ENCODE data around the gene UCK2. TPM values are rescaled to one million over a fixed set of nuclear protein-coding genes. Genes with fewer than 3 reads are reported as not detected.

The UCK2 gene
- total RNA-seq, 1 experiment from 2014 or later, result 77.9 TPM

DNA sequence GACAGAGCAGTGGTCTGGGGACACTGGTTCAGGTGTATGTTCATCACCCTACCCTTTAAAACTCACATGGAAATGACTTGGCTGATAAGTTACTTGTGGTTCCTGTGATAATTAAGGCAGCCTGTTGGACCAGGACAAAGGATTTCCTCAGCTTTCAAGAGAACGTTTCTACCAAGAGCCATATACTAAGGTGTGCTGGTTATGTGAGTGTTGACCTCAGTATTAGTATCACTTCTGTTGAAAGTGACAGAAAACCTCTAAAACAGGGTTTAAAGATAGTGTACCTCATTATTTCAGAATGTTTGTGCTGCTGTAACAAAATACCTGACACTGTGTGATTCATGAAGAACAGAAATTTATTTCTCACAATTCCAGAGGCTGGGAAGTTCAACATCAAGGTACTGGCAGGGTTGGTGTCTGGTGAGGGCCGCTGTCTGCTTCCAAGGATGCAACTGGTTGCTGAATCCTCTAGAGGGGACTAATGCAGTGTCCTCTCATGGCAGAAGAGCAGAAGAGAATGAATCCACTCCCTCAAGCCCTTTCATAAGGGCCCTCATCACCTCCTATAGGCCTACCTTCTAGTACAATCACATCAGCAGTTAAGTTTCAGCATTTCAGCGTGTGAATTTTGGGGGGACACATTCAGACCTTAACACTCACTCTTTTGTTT, 54.9 kb downstream of the UCK2 start:
- Histone ChIP-seq H2BK5ac (ENCODE audit: insufficient read length, low read length) (no peak overlapping the region), H2AFZ (ENCODE audit: low read length) (no peak overlapping the region), H2BK12ac (ENCODE audit: insufficient read length, low read depth, low read length) (no peak overlapping the region), H3K27me3 (ENCODE audit: insufficient read depth, low read length) (no peaks in the 10 kb centered on the region), H2BK15ac (ENCODE audit: low read depth, low read length) (no peak overlapping the region), H3K9ac (ENCODE audit: extremely low read depth, insufficient read length, low read length) (no peak overlapping the region), H3K56ac (ENCODE audit: insufficient read length, low read depth, low read length) (no peak overlapping the region), H4K91ac (ENCODE audit: insufficient read length, low read depth, low read length) (no peak overlapping the region), H3K79me2 (ENCODE audit: insufficient read depth, low read length) (peaks cover 58% of the 10 kb centered on the region; the same call in 1 of the 2 replicates), H3K23me2 (ENCODE audit: insufficient read length, low read depth, low read length, poor library complexity, severe bottlenecking) (no peaks in the 10 kb centered on the region), H2BK20ac (ENCODE audit: low read depth, low read length, poor library complexity, severe bottlenecking) (no peak overlapping the region), H3K4ac (ENCODE audit: low read depth, low read length) (no peak overlapping the region), H3K23ac (ENCODE audit: insufficient read length, low read depth, low read length) (no peak overlapping the region), H2AK5ac (ENCODE audit: insufficient read length, low read length) (no peak overlapping the region), H3K14ac (ENCODE audit: insufficient read depth, low read length) (no peak overlapping the region), H3K9me3 (ENCODE audit: control insufficient read depth, low read depth, low read length) (no peaks in the 10 kb centered on the region), H4K5ac (ENCODE audit: insufficient read length, low read depth, low read length) (no peak overlapping the region), H3K18ac (ENCODE audit: insufficient read length, low read depth, low read length) (no peak overlapping the region), H3T11ph (ENCODE audit: low read length) (no peak overlapping the region), H3K79me1 (ENCODE audit: insufficient read depth, low read depth, low read length, poor library complexity, severe bottlenecking) (peaks cover 5% of the 10 kb centered on the region), H4K8ac (replicated peaks; ENCODE audit: insufficient read length, low read depth, low read length) (no peak overlapping the region), H3K4me2 (ENCODE audit: insufficient read depth, insufficient read length, low read length) (no peak overlapping the region), H2BK120ac (ENCODE audit: low read depth, low read length, poor library complexity, severe bottlenecking) (no peak overlapping the region), H3K27ac (ENCODE audit: insufficient read length, low read depth, low read length) (no peak overlapping the region), H4K20me1 (ENCODE audit: control insufficient read depth, insufficient read depth, insufficient read length) (no peaks in the 10 kb centered on the region), H3K4me1 (ENCODE audit: insufficient read depth, low read length) (peaks cover 7% of the 10 kb centered on the region; the same call in 1 of the 2 replicates)
- Mint-ChIP-seq H3K27me3 (ENCODE audit: low read depth) (no peaks in the 10 kb centered on the region), H3K9me3 (peaks cover 8 to 13% of the 10 kb centered on the region in 2 experiments), H3K36me3 (ENCODE audit: insufficient read depth in 1 of 3, low read depth in 3 of 3) (peaks cover 20 to 26% (median 21%) of the 10 kb centered on the region in 3 experiments), H3K27ac (peak overlapping the region in 1 of 3 experiments; percentile 45; a peak in 3 of 7 replicates), H3K4me1 (peaks cover 28 to 29% of the 10 kb centered on the region in 2 experiments), H3K4me3 (no peak overlapping the region)
- DNase-seq, result no peak
- TF ChIP-seq, protein P1, sequence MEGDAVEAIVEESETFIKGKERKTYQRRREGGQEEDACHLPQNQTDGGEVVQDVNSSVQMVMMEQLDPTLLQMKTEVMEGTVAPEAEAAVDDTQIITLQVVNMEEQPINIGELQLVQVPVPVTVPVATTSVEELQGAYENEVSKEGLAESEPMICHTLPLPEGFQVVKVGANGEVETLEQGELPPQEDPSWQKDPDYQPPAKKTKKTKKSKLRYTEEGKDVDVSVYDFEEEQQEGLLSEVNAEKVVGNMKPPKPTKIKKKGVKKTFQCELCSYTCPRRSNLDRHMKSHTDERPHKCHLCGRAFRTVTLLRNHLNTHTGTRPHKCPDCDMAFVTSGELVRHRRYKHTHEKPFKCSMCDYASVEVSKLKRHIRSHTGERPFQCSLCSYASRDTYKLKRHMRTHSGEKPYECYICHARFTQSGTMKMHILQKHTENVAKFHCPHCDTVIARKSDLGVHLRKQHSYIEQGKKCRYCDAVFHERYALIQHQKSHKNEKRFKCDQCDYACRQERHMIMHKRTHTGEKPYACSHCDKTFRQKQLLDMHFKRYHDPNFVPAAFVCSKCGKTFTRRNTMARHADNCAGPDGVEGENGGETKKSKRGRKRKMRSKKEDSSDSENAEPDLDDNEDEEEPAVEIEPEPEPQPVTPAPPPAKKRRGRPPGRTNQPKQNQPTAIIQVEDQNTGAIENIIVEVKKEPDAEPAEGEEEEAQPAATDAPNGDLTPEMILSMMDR (conservative IDR thresholded peaks at IDR 0.05), result no peak
- no CpG with 5 or more reads among the region's 3 CpGs for WGBS (ENCODE audit: extremely low coverage, insufficient read length, low lambda C conversion rate)
